Memory B cell (primary cell): ENCODE data around the gene IP6K3.

Experiments used
- ATAC-seq: fragments of 150-1000 bp; cut with Tn5 transposase; 2 replicates; pipeline ENCODE4 v1.10.0; 2021; ENCODE audit warnings: low read depth, mild to moderate bottlenecking, moderate library complexity
- DNase-seq, 2 donors: peaks; one replicate each; pipeline ENCODE4 v3.0.0; 2022; ENCODE audit warnings: low spot score in 2 of 2
- H3K27ac Mint-ChIP-seq: one replicate; pipeline ENCODE4 v1.8.0; 2022; ENCODE audit warnings: mild to moderate bottlenecking, moderate library complexity, mixed read lengths
- H3K27me3 Mint-ChIP-seq: one replicate; pipeline ENCODE4 v1.8.0; 2022; ENCODE audit warnings: mixed read lengths
- H3K36me3 Mint-ChIP-seq: one replicate; pipeline ENCODE4 v1.8.0; 2022; ENCODE audit warnings: mild to moderate bottlenecking, mixed read lengths
- H3K4me1 Mint-ChIP-seq: one replicate; pipeline ENCODE4 v1.8.0; 2022; ENCODE audit warnings: mixed read lengths
- H3K4me3 Mint-ChIP-seq: one replicate; pipeline ENCODE4 v1.8.0; 2022; ENCODE audit warnings: mild to moderate bottlenecking, moderate library complexity, mixed read lengths
- H3K9me3 Mint-ChIP-seq: one replicate; pipeline ENCODE4 v1.8.0; 2022; ENCODE audit warnings: mixed read lengths

The IP6K3 gene

GRCh38 chr6:33746036-33746600 is 587 bp downstream of the IP6K3 start:
- Mint-ChIP-seq H3K4me3 (no peak overlapping the region), H3K27ac (no peak overlapping the region), H3K27me3 (peaks cover 15% of the 10 kb centered on the region), H3K9me3 (no peaks in the 10 kb centered on the region), H3K4me1 (peaks cover 4% of the 10 kb centered on the region), H3K36me3 (no peaks in the 10 kb centered on the region)
- ATAC-seq (no peak), DNase-seq (no peak)

DNA sequence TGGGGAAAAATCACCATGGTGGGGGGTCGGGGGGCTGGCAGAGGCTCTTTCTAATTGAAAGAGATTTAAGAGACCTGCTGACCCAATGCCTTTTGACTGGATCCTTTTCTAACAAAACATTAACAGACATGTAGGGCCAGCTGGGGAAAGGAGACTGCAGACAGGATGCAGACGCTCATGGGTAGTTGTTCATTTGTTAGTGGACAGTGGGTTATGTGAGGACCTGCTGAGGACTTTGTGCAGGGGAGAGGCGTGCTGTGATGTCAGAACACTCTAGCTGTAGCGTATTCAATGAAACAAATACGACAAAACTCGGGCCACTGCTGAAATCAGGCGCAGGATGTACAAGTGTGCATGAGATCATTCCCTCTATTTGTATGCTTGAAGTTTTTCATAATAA is 1.2 kb downstream of the IP6K3 start:
- Mint-ChIP-seq H3K36me3 (no peaks in the 10 kb centered on the region), H3K27ac (no peak overlapping the region)

DNA sequence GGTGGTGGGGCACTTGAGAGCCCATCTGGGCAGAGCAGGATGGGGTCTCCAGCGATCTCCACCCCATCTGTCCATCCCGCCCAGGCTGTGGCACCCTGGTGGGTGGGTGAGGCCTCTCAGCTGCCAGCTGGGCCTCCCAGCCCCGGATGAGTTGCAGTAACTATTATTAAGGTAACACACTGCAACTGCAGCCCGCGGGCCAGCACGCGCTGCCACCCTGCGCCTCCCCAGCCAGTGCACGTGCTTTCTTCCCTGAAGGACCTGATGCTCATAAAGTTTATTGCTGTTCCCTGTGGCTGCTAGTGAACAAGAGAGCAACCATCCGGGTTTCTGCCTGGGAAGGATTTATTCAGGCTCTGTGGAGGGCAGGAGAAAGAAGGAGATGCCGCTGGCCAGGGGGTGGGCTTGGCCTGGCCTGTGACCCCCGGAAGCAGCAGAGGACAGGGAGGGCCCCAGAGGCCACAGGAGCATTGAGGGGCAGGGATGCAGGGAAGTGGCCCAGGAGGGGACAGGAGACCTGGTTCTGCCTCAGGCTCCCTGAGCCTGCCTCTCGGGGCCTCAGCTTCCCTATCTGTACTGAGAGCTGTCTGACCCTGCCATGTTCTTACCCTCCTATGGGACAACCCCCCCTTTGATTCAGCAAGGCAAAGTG is 1.7 kb downstream of the IP6K3 start:
- no peak for DNase-seq
- H3K36me3 Mint-ChIP-seq = no peaks in the 10 kb centered on the region
- no peak for ATAC-seq
- no peaks in the 10 kb centered on the region for H3K9me3 Mint-ChIP-seq
- H3K4me1 Mint-ChIP-seq = peaks cover 4% of the 10 kb centered on the region
- H3K27ac Mint-ChIP-seq = no peak overlapping the region
- no peak overlapping the region for H3K4me3 Mint-ChIP-seq
- peaks cover 14% of the 10 kb centered on the region for H3K27me3 Mint-ChIP-seq

More for the DNA sequence above, 1.2 kb downstream of the IP6K3 start:
- ATAC-seq = no peak
- no peak for DNase-seq
- Mint-ChIP-seq H3K4me1 (peaks cover 4% of the 10 kb centered on the region), H3K4me3 (no peak overlapping the region), H3K9me3 (no peaks in the 10 kb centered on the region), H3K27me3 (peaks cover 14% of the 10 kb centered on the region)

DNA sequence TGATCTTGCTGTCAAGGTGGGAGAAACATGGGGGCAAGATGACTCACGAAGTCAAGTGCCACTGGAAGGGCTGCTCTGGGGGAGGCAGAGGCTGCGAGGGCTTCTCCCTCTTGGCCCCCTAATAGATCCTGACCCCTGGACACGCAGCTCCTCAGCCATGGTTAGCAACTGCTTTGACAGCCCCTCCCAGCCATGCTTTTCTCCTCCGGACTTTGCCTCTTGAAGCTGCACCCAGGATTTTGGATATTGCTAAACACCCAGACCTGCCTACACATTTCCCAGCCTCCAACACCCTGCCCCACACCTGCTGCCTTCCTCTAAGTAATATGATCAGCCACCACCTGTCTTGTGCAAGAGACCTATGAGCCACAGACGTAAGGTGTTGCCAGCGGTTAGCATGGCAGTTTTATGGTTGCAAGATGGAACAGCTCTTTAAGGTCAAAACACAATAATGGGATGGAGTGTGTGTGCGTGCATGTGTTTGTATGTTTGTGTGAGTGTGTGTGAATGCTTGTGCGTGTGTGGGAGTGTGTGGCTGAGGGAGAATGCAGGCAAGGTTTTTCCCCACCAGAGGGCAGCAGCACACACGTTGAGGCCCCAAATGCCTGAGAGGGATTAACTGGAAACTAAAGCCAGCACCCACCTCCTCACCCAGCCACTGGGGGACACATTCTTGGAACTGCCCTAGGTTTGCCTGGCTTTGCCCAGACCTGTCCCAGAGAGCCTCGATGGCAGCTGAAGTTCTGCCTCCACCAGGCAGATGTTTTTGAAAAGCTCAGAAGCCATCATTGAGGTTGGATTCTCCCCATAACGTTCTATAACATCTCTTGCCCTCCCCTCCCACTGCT is 2.5 kb downstream of the IP6K3 start:
- Mint-ChIP-seq H3K4me3 (no peak overlapping the region), H3K27ac (no peak overlapping the region), H3K36me3 (no peaks in the 10 kb centered on the region), H3K9me3 (no peaks in the 10 kb centered on the region), H3K4me1 (peaks cover 4% of the 10 kb centered on the region), H3K27me3 (peaks cover 14% of the 10 kb centered on the region)
- ATAC-seq = peak; percentile 91
- peak; percentile 66 to 75 for DNase-seq

DNA sequence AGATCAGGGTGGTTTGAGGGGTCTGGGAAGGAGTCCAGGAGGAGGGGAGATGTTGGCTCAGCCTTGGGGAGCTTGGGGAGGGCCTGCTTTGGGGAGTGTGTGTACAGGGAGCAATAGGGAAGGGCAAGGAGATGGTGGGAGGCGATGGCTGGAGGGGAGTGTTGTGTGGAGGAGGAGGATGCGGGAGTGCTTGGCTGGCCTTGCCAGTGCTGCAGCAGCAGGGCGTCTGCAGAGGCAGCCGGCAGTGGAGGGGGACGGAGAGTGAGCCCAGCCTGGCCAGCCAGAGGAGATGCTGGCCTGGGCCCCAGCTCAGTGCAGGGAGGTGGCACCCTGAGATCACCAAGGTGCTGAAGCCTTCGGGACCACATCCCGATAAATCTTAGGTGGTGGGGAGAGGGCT is 3.9 kb downstream of the IP6K3 start:
- Mint-ChIP-seq H3K27me3 (peaks cover 14% of the 10 kb centered on the region), H3K36me3 (no peaks in the 10 kb centered on the region), H3K9me3 (no peaks in the 10 kb centered on the region), H3K4me1 (peaks cover 4% of the 10 kb centered on the region), H3K27ac (no peak overlapping the region), H3K4me3 (no peak overlapping the region)
- DNase-seq = no peak
- no peak for ATAC-seq

DNA sequence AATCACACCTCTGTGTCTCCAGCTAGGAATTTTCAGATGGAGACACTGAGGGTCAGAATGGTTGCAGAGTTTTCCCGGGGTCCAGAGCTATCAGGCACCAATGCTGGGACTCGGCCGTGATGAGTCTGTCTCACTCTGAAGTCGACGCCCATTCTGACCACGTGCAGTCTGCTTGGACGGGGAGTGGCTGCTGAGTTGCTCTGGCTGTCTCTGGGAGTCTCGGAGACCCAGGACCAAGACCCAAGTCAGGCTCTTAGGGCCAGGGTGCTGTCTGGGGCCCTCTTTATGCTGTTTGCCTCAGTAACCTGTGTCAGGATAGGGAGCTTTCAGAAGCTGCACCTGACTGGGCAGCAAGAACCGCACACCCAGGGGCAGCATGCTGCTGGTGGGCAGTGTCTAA is 4.6 kb downstream of the IP6K3 start:
- Mint-ChIP-seq H3K27ac (no peak overlapping the region), H3K4me1 (peaks cover 4% of the 10 kb centered on the region), H3K9me3 (no peaks in the 10 kb centered on the region), H3K27me3 (peaks cover 7% of the 10 kb centered on the region), H3K4me3 (no peak overlapping the region), H3K36me3 (no peaks in the 10 kb centered on the region)
- no peak for ATAC-seq
- no peak for DNase-seq

GRCh38 chr6:33740794-33741193 is 5.9 kb downstream of the IP6K3 start:
- Mint-ChIP-seq H3K4me1 (peaks cover 4% of the 10 kb centered on the region), H3K4me3 (no peak overlapping the region), H3K27ac (no peak overlapping the region), H3K36me3 (no peaks in the 10 kb centered on the region), H3K9me3 (no peaks in the 10 kb centered on the region), H3K27me3 (peaks cover 7% of the 10 kb centered on the region)
- DNase-seq (no peak), ATAC-seq (no peak)

DNA sequence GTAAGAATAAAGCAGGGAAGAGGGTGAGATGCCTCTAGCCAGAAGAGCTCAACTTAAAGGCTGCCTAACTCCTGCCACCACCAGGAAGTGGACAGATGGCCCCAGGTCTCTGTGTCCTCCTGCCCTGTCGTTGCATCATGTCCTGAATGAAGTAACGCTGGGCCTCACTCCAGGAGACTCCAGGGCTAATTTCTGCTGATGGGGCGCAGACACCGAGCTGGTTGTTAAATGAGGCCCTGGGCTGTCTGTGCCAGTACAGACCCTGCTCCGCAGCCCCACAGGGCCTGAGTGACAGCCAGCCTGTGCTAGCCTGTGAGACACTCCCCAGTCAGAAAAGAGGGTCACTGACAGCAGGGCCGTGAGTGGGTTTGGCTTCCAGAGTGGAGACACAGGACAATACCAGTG is 6.5 kb downstream of the IP6K3 start:
- no peaks in the 10 kb centered on the region for H3K36me3 Mint-ChIP-seq
- H3K27me3 Mint-ChIP-seq = peaks cover 7% of the 10 kb centered on the region
- DNase-seq (no peak), ATAC-seq (no peak)
- peaks cover 4% of the 10 kb centered on the region for H3K4me1 Mint-ChIP-seq
- no peak overlapping the region for H3K27ac Mint-ChIP-seq
- H3K9me3 Mint-ChIP-seq = no peaks in the 10 kb centered on the region
- H3K4me3 Mint-ChIP-seq = no peak overlapping the region

GRCh38 chr6:33739571-33739970 is 7.1 kb downstream of the IP6K3 start:
- Mint-ChIP-seq H3K4me1 (peaks cover 4% of the 10 kb centered on the region), H3K36me3 (no peaks in the 10 kb centered on the region), H3K27me3 (peaks cover 5% of the 10 kb centered on the region), H3K9me3 (no peaks in the 10 kb centered on the region), H3K27ac (no peak overlapping the region), H3K4me3 (no peak overlapping the region)
- DNase-seq = no peak
- ATAC-seq = no peak

- Mint-ChIP-seq H3K4me3 (no peak overlapping the region), H3K36me3 (no peaks in the 10 kb centered on the region), H3K9me3 (no peaks in the 10 kb centered on the region), H3K27me3 (peaks cover 5% of the 10 kb centered on the region), H3K27ac (no peak overlapping the region), H3K4me1 (no peaks in the 10 kb centered on the region)
- DNase-seq (no peak), ATAC-seq (no peak)
Observed at GRCh38 chr6:33738879-33739278, 7.8 kb downstream of the IP6K3 start.

DNA sequence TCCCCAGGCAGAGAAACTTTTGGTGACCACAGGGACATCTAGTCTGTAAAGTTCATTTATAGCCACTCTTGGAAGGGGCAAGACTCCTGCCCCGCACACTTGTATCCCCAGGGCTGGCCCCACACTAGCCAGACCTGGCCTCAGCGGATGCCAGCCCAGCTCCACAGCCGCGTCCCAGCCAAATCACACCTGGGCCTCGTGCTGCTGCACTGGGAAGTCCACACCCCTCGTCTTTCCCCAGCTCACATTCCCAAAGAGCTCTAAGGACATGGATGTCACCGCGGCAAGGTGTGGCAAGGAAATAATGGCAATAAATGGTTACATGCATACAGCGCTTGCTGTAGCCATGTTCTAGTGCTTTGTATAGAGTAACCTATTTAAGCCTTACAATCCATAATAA is 8.6 kb downstream of the IP6K3 start:
- Mint-ChIP-seq H3K27me3 (peaks cover 5% of the 10 kb centered on the region), H3K27ac (no peak overlapping the region)
- no peak for DNase-seq

DNA sequence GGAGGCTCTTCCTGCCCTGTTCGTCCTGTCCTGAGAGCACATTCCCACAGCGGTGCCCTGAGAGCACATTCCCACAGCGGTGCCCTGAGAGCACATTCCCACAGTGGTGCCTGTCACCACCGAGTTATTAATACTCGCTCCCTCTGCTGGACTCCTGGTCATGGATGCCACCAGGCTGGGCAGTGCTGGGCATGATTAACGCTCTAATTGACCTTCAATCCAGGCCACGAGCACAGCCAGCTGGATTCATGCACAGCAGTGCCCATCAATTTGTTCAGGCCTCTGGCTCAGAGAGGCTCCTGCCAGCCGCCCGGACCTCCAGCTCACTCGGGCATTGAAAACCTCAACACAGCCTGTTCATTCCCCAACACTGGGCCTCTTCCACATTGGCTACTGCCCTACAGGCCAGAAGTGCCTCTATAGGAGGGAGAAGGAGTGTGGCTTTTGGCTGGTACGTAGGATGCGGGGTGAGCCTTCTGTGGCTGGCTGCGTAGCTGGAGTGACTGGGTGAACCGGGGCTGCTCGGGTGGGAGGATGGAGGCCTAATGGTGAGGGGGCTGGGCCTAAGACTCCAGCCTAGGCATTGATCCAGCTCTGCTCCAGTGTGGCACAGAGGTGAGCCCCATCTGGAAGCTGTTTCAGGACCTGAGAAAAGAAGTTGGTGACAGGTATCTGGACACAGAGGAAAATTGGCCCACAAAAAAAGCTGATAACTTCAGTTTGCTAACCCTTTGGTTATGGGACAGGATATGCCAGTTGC is 9.3 kb downstream of the IP6K3 start:
- H3K27me3 Mint-ChIP-seq = no peaks in the 10 kb centered on the region
- H3K27ac Mint-ChIP-seq = no peak overlapping the region
- no peak overlapping the region for H3K4me3 Mint-ChIP-seq
- no peaks in the 10 kb centered on the region for H3K36me3 Mint-ChIP-seq
- peaks cover 2% of the 10 kb centered on the region for H3K4me1 Mint-ChIP-seq
- ATAC-seq (no peak), DNase-seq (no peak)
- no peaks in the 10 kb centered on the region for H3K9me3 Mint-ChIP-seq

More for the DNA sequence above, 8.6 kb downstream of the IP6K3 start:
- H3K4me1 Mint-ChIP-seq = no peaks in the 10 kb centered on the region
- no peak for ATAC-seq
- no peak overlapping the region for H3K4me3 Mint-ChIP-seq
- H3K36me3 Mint-ChIP-seq = no peaks in the 10 kb centered on the region
- H3K9me3 Mint-ChIP-seq = no peaks in the 10 kb centered on the region

- Mint-ChIP-seq H3K27ac (no peak overlapping the region), H3K4me3 (no peak overlapping the region), H3K9me3 (no peaks in the 10 kb centered on the region), H3K4me1 (peaks cover 2% of the 10 kb centered on the region), H3K27me3 (no peaks in the 10 kb centered on the region), H3K36me3 (no peaks in the 10 kb centered on the region)
- DNase-seq (no peak), ATAC-seq (no peak)
Observed at GRCh38 chr6:33735216-33735615, 11.5 kb downstream of the IP6K3 start.

GRCh38 chr6:33733709-33734007 is 13.0 kb downstream of the IP6K3 start:
- Mint-ChIP-seq H3K27me3 (no peaks in the 10 kb centered on the region), H3K4me3 (no peak overlapping the region), H3K36me3 (no peaks in the 10 kb centered on the region), H3K27ac (no peak overlapping the region), H3K4me1 (peaks cover 3% of the 10 kb centered on the region), H3K9me3 (no peaks in the 10 kb centered on the region)
- DNase-seq (no peak), ATAC-seq (no peak)
